A673 (cell line): Measurements from ENCODE around the gene PLA2G4B. TPM values are rescaled to one million over a fixed set of nuclear protein-coding genes. Genes with fewer than 3 reads are reported as not detected.

Experiments used
- BruUV-seq: library from RNA; stranded (reverse); fragments of 400-500 nt; replicated peaks from 2 replicates; lab custom pipeline; 2021; lab: Mats Ljungman, UMichigan
- CTCF ChIA-PET: fragments of 300-600 bp; sonication (Branson Sonifier 250); formaldehyde crosslinking; loops from one replicate; lab custom pipeline; 2022; ENCODE audit warnings: antibody characterized with exemption; lab: Charles Lee
- POLR2A ChIA-PET: fragments of 300-600 bp; sonication (Branson Sonifier 250); formaldehyde crosslinking; loops from one replicate; lab custom pipeline; 2022; ENCODE audit warnings: antibody characterized with exemption; ENCODE audit not compliant: low non-redundant PET; lab: Charles Lee
- DNase-seq: peaks from one replicate; pipeline ENCODE4 v3.0.0-alpha.2; 2015; ENCODE audit warnings: low spot score
- H3K27ac ChIP-seq: fragments of 200-600 bp; sonication (generic); 2 replicates; pipeline ENCODE4 v1.5.1; 2016; ENCODE audit warnings: mixed run types, low read depth, mild to moderate bottlenecking, mixed read lengths, antibody characterized with exemption, low read length; ENCODE audit not compliant: poor library complexity, severe bottlenecking
- H3K27me3 ChIP-seq: fragments of 200-600 bp; sonication (generic); replicated peaks from 2 replicates; pipeline ENCODE4 v1.6.1; 2017; ENCODE audit warnings: mixed run types, low read depth, mild to moderate bottlenecking, mixed read lengths, antibody characterized with exemption, low read length; ENCODE audit not compliant: insufficient read depth, poor library complexity
- H3K36me3 ChIP-seq: fragments of 200-600 bp; sonication (generic); 2 replicates; pipeline ENCODE4 v1.6.1; 2016; ENCODE audit warnings: mixed run types, mild to moderate bottlenecking, mixed read lengths, antibody characterized with exemption, low read length; ENCODE audit not compliant: insufficient read depth, poor library complexity, severe bottlenecking
- H3K4me1 ChIP-seq: fragments of 200-600 bp; sonication (generic); 2 replicates; pipeline ENCODE4 v1.6.1; 2017; ENCODE audit warnings: mixed run types, mild to moderate bottlenecking, mixed read lengths, antibody characterized with exemption, low read length; ENCODE audit not compliant: insufficient read depth, poor library complexity, severe bottlenecking
- H3K4me3 ChIP-seq: fragments of 200-600 bp; sonication (generic); 2 replicates; pipeline ENCODE4 v1.5.1; 2016; ENCODE audit warnings: low read depth, mixed run types, mild to moderate bottlenecking, mixed read lengths, low read length; ENCODE audit not compliant: poor library complexity, severe bottlenecking
- H3K9me3 ChIP-seq: fragments of 200-600 bp; sonication (generic); 2 replicates; pipeline ENCODE4 v1.6.1; 2016; ENCODE audit warnings: mixed run types, low read depth, mild to moderate bottlenecking, mixed read lengths, antibody characterized with exemption, low read length; ENCODE audit not compliant: poor library complexity, severe bottlenecking
- CTCF ChIP-seq: fragments of 300-800, 200-600 bp; sonication (generic); conservative IDR thresholded peaks from 2 replicates; pipeline ENCODE4 v1.5.1; 2017; ENCODE audit warnings: low read depth, mild to moderate bottlenecking, antibody characterized with exemption, low read length, moderate library complexity, mixed read lengths
- EZH2 ChIP-seq: fragments of 200-600 bp; sonication (generic); IDR thresholded peaks from 2 replicates; pipeline ENCODE4 v1.6.1; 2017; ENCODE audit warnings: borderline replicate concordance, low read depth, mild to moderate bottlenecking, mixed read lengths, antibody characterized with exemption, low read length; ENCODE audit not compliant: poor library complexity, severe bottlenecking
- intact Hi-C: fragments of 100-400 bp; cut with micrococcal nuclease; formaldehyde crosslinking; loops from one replicate; pipeline ENCODE4 v1.10.0; 2022; ENCODE audit not compliant: unreplicated experiment
- total RNA-seq: library from RNA; stranded (reverse); gene quantifications from 2 replicates; pipeline ENCODE4 v1.2.3, GENCODE V29; 2021

PLA2G4B gene
- total RNA-seq, 1 experiment from 2014 or later, result 7.4 TPM

DNA sequence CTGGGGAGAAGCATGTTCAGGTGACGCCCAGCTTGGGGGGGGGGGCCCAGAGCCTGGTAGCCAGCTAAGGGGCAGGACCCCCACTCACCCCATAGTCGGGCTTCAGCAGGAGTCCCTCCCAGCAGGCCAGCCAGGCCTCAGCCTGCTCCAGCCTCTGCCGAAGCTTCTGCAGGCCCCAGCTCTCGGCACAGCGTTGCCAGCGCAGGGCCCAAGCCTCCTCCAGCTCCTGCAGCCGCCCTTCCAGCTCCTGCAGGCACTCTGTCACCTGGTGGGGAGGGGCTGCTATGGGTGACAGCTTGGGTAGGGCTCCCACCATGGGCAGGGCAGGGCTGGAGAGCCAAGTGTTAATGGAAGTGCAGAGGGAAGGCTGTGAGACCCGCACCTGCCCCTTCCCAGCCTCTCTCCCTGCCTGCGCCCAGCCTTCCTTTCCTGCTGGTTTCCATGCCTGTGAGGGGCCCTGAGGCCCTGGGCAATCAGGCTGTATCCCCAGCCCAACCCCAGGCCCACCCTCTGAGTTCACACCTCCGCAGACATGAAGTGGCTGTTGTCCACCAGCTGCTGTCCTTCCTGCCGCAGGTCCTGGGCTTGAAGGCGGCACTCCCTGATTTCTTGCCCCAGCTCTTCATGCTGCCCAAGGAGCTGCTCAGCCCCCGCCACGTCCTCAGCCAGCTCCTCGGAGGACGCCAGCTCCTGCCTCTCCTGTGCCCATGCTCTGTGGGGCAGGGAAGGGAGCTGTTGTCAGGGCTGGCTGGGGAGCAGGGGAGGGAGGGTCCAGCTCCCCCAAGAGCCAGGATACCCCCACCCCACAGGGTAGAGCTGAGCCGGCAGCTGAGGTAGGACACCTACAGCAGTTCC lies 14.3 kb downstream of the PLA2G4B start:
- no peak for DNase-seq
- Histone ChIP-seq H3K27me3 (no peaks in the 10 kb centered on the region), H3K4me3 (no peak overlapping the region), H3K4me1 (no peaks in the 10 kb centered on the region), H3K36me3 (no peaks in the 10 kb centered on the region), H3K9me3 (no peaks in the 10 kb centered on the region), H3K27ac (no peak overlapping the region)
- intact Hi-C loops, result no loop called here
- no peak for TF ChIP-seq CTCF
- TF ChIP-seq EZH2, result no peak
- ChIA-PET POLR2A (interaction anchor here (1.5 kb wide), 1 partner anchor 32 kb away, joined by 3 read pairs; no protein-coding TSS in a partner anchor), CTCF (interaction anchor here (0.6 to 0.7 kb wide), 2 partner anchors 35 to 233 kb away, joined by 3 to 9 read pairs; no protein-coding TSS in a partner anchor)
- no TSS peak for BruUV-seq

DNA sequence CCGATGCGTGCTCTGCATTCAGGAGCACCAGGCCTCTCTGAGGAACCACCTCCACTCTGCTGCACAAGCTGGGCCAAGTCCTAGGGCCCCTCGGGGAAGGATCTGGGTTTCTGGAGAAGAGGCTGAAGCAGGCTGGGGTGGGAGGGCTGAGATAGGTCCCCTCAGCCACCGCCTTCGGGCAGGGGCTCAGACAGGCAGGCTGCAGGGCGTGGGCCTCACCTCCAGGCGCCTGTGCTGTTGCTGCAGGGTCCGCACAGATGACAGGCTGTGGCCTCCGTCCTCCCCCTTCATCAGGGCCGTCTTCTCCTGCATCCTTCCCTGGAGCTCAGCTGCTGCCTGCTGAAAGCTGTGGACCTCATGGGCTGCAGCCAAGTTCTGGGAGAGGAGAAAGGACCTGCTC lies 15.2 kb downstream of the PLA2G4B start:
- Histone ChIP-seq H3K4me3 (no peak overlapping the region), H3K27me3 (no peaks in the 10 kb centered on the region), H3K9me3 (no peaks in the 10 kb centered on the region), H3K36me3 (no peaks in the 10 kb centered on the region), H3K4me1 (no peaks in the 10 kb centered on the region), H3K27ac (no peak overlapping the region)
- POLR2A ChIA-PET, result no interaction called here
- CTCF ChIA-PET, result no interaction called here
- no peak for DNase-seq
- no TSS peak for BruUV-seq
- intact Hi-C loops, result no loop called here
- no peak for TF ChIP-seq EZH2
- no peak for TF ChIP-seq CTCF

DNA sequence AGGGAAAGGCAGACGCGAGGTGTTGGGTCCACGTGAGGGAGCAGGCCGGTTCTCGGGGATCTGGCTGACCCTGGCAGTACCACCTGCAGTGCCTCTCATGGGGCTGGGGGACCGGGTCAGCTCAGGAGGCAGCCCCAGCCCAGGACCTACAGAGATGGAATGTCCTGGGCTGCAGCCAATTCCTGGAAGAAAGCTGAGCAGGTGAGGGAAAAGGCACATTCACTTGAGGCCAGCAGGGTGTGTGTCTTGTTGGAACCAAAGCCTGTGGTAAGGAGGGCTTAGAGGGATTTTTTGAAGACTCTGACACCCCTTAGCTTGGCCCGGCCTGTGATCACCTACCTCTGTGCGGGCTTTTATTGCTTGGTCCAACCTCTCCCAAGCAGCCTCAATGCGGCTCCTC lies 15.8 kb downstream of the PLA2G4B start:
- ChIA-PET CTCF (interaction anchor here (0.7 kb wide), 1 partner anchor 8 kb away, joined by 3 read pairs; no protein-coding TSS in a partner anchor), POLR2A (no interaction called here)
- H3K36me3 ChIP-seq, result no peaks in the 10 kb centered on the region
- H3K4me1 ChIP-seq, result no peaks in the 10 kb centered on the region
- H3K27me3 ChIP-seq, result no peaks in the 10 kb centered on the region
- no peaks in the 10 kb centered on the region for H3K9me3 ChIP-seq
- DNase-seq, result no peak
- H3K27ac ChIP-seq, result no peak overlapping the region
- intact Hi-C loops, result no loop called here
- no peak overlapping the region for H3K4me3 ChIP-seq
- TF ChIP-seq CTCF (no peak), EZH2 (no peak)
- no TSS peak for BruUV-seq
